Neural cell (in vitro differentiated cells): ENCODE data around the gene ZNF621. TPM values are rescaled to one million over a fixed set of nuclear protein-coding genes. Genes with fewer than 3 reads are reported as not detected.
"Not testable (repeated sequence)": the region's sequence is repeated elsewhere in the genome, so short reads cannot be mapped to it uniquely, and the experiment has no call there.

Experiments used
- H2AFZ ChIP-seq: fragments of 200-600, 300-800 bp; sonication (generic), shearing (Covaris generic); 2 replicates; pipeline ENCODE4 v1.6.0; 2014; ENCODE audit warnings: low read depth, mild to moderate bottlenecking, antibody characterized with exemption, low read length, moderate library complexity
- H3F3A ChIP-seq: fragments of 200-600 bp; shearing (Covaris generic); 2 replicates; pipeline ENCODE4 v1.6.1; 2016; ENCODE audit warnings: mild to moderate bottlenecking, moderate library complexity, mixed read lengths, antibody characterized with exemption, low read length; ENCODE audit not compliant: insufficient read depth, poor library complexity, severe bottlenecking
- H3K27ac ChIP-seq: fragments of 200-600, 300-800 bp; sonication (generic), shearing (Covaris generic); 2 replicates; pipeline ENCODE4 v1.5.1; 2014; ENCODE audit warnings: mild to moderate bottlenecking, low read length, moderate library complexity
- H3K27me3 ChIP-seq: fragments of 300-800, 200-600 bp; sonication (generic), shearing (Covaris generic); 2 replicates; pipeline ENCODE4 v1.6.0; 2014; ENCODE audit warnings: mild to moderate bottlenecking, low read depth, low read length, moderate library complexity; ENCODE audit not compliant: insufficient read depth
- H3K36me3 ChIP-seq: fragments of 300-800, 200-600 bp; sonication (generic), shearing (Covaris generic); 2 replicates; pipeline ENCODE4 v1.5.1; 2014; ENCODE audit warnings: mild to moderate bottlenecking, antibody characterized with exemption, low read length, moderate library complexity; ENCODE audit not compliant: insufficient read depth
- H3K4me2 ChIP-seq: fragments of 300-800, 200-600 bp; sonication (generic), shearing (Covaris generic); 2 replicates; pipeline ENCODE4 v1.6.0; 2014; ENCODE audit warnings: mild to moderate bottlenecking, low read length
- H3K4me3 ChIP-seq: fragments of 300-800, 200-600 bp; sonication (generic), shearing (Covaris generic); 2 replicates; pipeline ENCODE4 v1.5.1; 2014; ENCODE audit warnings: mild to moderate bottlenecking, low read length, moderate library complexity
- H3K79me2 ChIP-seq: fragments of 200-600 bp; shearing (Covaris generic); replicated peaks from 2 replicates; pipeline ENCODE4 v1.6.0; 2014; ENCODE audit warnings: mild to moderate bottlenecking, low read length, moderate library complexity; ENCODE audit not compliant: insufficient read depth
- H3K9ac ChIP-seq: fragments of 300-800, 200-600 bp; sonication (generic), shearing (Covaris generic); 2 replicates; pipeline ENCODE4 v1.6.1; 2016; ENCODE audit warnings: mild to moderate bottlenecking, low read length, mixed read lengths
- H3K9me2 ChIP-seq: fragments of 200-600 bp; shearing (Covaris generic); 2 replicates; pipeline ENCODE4 v1.6.1; 2016; ENCODE audit warnings: mild to moderate bottlenecking, low read length, mixed read lengths; ENCODE audit not compliant: insufficient read depth
- H3K9me3 ChIP-seq: fragments of 200-600, 300-800 bp; sonication (generic), shearing (Covaris generic); 2 replicates; pipeline ENCODE4 v1.6.1; 2016; ENCODE audit warnings: mild to moderate bottlenecking, mixed run types, low read length, moderate library complexity, mixed read lengths
- H4K20me1 ChIP-seq: fragments of 200-600 bp; shearing (Covaris generic); 2 replicates; pipeline ENCODE4 v1.6.1; 2016; ENCODE audit warnings: mild to moderate bottlenecking, mixed run types; ENCODE audit not compliant: insufficient read depth
- EP300 ChIP-seq: fragments of 450-650 bp; conservative IDR thresholded peaks from 2 replicates; pipeline ENCODE4 v1.6.1; 2014; ENCODE audit warnings: antibody characterized with exemption, mild to moderate bottlenecking, moderate library complexity; ENCODE audit not compliant: poor library complexity, severe bottlenecking
- EZH2 ChIP-seq: fragments of 200-600, 300-800 bp; shearing (Covaris generic), sonication (generic); IDR thresholded peaks from 2 replicates; pipeline ENCODE4 v1.6.1; 2014; ENCODE audit warnings: antibody characterized with exemption, low read length, borderline replicate concordance, mild to moderate bottlenecking; ENCODE audit not compliant: insufficient read depth, poor library complexity, severe bottlenecking
- MXI1 ChIP-seq: fragments of 450-650 bp; conservative IDR thresholded peaks from 2 replicates; pipeline ENCODE4 v1.6.1; 2014; ENCODE audit warnings: antibody characterized with exemption, mild to moderate bottlenecking; ENCODE audit not compliant: poor library complexity, severe bottlenecking
- POLR2AphosphoS5 ChIP-seq: IDR thresholded peaks from 2 replicates; pipeline ENCODE4 v1.6.1; 2012
- RAD21 ChIP-seq: fragments of 450-650 bp; conservative IDR thresholded peaks from 2 replicates; pipeline ENCODE4 v1.6.1; 2014; ENCODE audit warnings: antibody characterized with exemption, mild to moderate bottlenecking, moderate library complexity
- TAF1 ChIP-seq: IDR thresholded peaks from 2 replicates; pipeline ENCODE4 v1.6.1; 2012; ENCODE audit warnings: low read depth
- polyA plus RNA-seq: library from polyadenylated mRNA; depleted of rRNA; stranded (reverse); fragments of >200 nt; gene quantifications from 2 replicates; pipeline ENCODE4 v1.2.3, GENCODE V29; 2014
- TF ChIP-seq, protein P1 (sequence below): fragments of 450-650 bp; IDR thresholded peaks from 2 replicates; pipeline ENCODE4 v1.5.1; 2014; ENCODE audit warnings: antibody characterized with exemption, mild to moderate bottlenecking, moderate library complexity; ENCODE audit not compliant: poor library complexity, severe bottlenecking
- TF ChIP-seq, protein P2 (sequence below): IDR thresholded peaks from 2 replicates; pipeline ENCODE4 v1.6.1; 2012; ENCODE audit warnings: borderline replicate concordance

The ZNF621 gene
- polyA plus RNA-seq, 1 donor from 2014 or later = 8.1 TPM

DNA sequence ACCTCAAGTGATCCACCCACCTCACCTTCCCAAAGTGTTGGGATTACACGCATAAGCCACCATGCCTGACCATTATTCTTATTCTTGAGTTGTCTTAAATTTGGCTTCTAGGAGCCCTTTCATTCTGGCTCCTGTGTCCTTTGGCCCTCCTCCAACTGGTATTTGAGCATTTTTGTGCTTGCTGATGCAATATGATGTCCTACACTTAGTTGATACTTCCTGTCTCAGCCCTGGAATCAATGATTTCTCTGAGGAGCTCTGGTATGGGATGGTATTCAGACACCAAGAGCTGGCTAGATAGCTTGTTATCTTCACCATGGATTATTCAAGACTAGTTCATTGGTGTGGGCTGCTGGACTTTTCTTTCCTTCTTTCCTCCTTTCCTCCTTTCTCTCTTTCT lies 25.4 kb downstream of the ZNF621 start:
- Histone ChIP-seq H3K79me2 (no peaks in the 10 kb centered on the region), H3F3A (no peaks in the 10 kb centered on the region), H3K9ac (no peak overlapping the region), H3K36me3 (no peaks in the 10 kb centered on the region), H3K9me2 (no peaks in the 10 kb centered on the region), H3K27ac (no peak overlapping the region), H3K4me2 (no peak overlapping the region), H2AFZ (no peak overlapping the region), H3K4me3 (no peak overlapping the region), H3K9me3 (no peaks in the 10 kb centered on the region), H3K27me3 (no peaks in the 10 kb centered on the region), H4K20me1 (no peaks in the 10 kb centered on the region)
- TF ChIP-seq EP300 = no peak
- no peak for TF ChIP-seq RAD21
- no peak for TF ChIP-seq MXI1
- TF ChIP-seq, protein P1, sequence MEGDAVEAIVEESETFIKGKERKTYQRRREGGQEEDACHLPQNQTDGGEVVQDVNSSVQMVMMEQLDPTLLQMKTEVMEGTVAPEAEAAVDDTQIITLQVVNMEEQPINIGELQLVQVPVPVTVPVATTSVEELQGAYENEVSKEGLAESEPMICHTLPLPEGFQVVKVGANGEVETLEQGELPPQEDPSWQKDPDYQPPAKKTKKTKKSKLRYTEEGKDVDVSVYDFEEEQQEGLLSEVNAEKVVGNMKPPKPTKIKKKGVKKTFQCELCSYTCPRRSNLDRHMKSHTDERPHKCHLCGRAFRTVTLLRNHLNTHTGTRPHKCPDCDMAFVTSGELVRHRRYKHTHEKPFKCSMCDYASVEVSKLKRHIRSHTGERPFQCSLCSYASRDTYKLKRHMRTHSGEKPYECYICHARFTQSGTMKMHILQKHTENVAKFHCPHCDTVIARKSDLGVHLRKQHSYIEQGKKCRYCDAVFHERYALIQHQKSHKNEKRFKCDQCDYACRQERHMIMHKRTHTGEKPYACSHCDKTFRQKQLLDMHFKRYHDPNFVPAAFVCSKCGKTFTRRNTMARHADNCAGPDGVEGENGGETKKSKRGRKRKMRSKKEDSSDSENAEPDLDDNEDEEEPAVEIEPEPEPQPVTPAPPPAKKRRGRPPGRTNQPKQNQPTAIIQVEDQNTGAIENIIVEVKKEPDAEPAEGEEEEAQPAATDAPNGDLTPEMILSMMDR = no peak
- TF ChIP-seq POLR2AphosphoS5 = no peak
- TF ChIP-seq, protein P2, sequence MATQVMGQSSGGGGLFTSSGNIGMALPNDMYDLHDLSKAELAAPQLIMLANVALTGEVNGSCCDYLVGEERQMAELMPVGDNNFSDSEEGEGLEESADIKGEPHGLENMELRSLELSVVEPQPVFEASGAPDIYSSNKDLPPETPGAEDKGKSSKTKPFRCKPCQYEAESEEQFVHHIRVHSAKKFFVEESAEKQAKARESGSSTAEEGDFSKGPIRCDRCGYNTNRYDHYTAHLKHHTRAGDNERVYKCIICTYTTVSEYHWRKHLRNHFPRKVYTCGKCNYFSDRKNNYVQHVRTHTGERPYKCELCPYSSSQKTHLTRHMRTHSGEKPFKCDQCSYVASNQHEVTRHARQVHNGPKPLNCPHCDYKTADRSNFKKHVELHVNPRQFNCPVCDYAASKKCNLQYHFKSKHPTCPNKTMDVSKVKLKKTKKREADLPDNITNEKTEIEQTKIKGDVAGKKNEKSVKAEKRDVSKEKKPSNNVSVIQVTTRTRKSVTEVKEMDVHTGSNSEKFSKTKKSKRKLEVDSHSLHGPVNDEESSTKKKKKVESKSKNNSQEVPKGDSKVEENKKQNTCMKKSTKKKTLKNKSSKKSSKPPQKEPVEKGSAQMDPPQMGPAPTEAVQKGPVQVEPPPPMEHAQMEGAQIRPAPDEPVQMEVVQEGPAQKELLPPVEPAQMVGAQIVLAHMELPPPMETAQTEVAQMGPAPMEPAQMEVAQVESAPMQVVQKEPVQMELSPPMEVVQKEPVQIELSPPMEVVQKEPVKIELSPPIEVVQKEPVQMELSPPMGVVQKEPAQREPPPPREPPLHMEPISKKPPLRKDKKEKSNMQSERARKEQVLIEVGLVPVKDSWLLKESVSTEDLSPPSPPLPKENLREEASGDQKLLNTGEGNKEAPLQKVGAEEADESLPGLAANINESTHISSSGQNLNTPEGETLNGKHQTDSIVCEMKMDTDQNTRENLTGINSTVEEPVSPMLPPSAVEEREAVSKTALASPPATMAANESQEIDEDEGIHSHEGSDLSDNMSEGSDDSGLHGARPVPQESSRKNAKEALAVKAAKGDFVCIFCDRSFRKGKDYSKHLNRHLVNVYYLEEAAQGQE = no peak
- no peak for TF ChIP-seq EZH2

DNA sequence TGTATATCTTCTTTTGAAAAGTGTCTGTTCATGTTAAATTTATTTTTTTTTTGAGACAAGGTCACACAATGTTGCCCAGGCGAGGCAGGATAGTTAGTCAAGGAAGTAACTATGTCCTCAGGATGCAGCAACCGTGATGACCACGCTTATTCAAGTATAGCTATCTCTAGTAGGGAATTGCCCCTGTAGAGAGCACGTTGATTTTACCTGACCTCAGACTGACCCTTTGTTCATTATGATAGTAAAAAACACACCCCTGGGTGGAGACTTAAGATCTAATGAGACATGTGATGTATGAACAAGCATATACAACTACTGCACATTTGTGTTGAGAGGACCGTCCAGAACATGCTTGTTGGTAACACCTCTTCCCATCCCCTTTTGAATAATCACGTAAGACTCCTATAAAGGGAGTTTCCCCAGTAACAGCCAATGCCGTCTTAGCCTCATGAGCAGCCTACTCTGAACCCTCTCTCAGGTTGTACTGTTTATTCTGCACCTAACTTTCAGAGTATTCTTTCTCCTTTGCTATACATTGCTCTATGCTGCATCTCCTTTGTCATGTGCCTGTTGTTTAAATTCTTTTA lies 32.9 kb downstream of the ZNF621 start:
- Histone ChIP-seq H4K20me1 (no peaks in the 10 kb centered on the region), H3K4me3 (no peak overlapping the region), H3F3A (no peaks in the 10 kb centered on the region), H3K79me2 (no peaks in the 10 kb centered on the region), H2AFZ (no peak overlapping the region), H3K9me3 (no peaks in the 10 kb centered on the region), H3K4me2 (no peak overlapping the region), H3K9me2 (no peaks in the 10 kb centered on the region), H3K27me3 (no peaks in the 10 kb centered on the region), H3K9ac (no peak overlapping the region), H3K36me3 (no peaks in the 10 kb centered on the region), H3K27ac (no peak overlapping the region)
- no peak for TF ChIP-seq TAF1
- no peak for TF ChIP-seq POLR2AphosphoS5

DNA sequence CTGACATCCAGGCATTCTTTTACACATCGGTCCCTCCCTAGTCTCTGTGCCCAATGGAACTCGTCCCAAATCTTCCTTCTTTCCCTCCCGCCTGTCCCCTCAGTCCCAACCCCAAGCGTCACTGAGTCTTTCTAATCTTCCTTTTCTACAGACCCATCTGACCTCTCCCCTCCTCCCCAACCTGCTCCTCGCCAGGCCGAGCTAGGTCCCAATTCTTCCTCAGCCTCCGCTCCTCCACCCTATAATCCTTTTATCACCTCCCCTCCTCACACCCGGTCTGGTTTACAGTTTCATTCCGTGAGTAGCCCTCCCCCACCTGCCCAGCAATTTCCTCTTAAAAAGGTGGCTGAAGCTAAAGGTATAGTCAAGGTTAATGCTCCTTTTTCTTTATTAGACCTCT lies 37.7 kb downstream of the ZNF621 start:
- not testable (repeated sequence) for H3K9me3 ChIP-seq, H3F3A ChIP-seq, H3K9me2 ChIP-seq, H2AFZ ChIP-seq, H4K20me1 ChIP-seq, H3K36me3 ChIP-seq, H3K27ac ChIP-seq, H3K9ac ChIP-seq, H3K4me2 ChIP-seq, H3K79me2 ChIP-seq, H3K27me3 ChIP-seq, H3K4me3 ChIP-seq

DNA sequence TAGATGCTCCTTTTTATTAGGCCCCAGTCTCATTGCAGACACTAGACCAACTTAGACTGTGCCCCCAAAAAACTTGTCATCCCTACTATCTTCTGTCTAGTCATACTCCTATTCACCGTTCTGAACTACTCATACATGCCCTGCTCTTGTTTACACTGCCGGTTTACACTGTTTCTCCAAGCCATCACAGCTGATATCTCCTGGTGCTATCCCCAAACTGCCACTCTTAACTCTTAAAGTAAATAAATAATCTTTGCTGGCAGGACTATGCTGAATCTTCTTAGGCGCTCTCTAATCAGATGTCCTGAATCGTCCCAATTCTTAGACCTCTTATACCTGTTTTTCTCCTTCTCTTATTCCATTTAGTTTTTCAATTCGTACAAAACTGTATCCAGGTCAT lies 40.9 kb downstream of the ZNF621 start:
- not testable (repeated sequence) for H3K9me2 ChIP-seq, H3F3A ChIP-seq, H2AFZ ChIP-seq, H3K4me2 ChIP-seq, H3K9me3 ChIP-seq, H3K9ac ChIP-seq, H3K79me2 ChIP-seq, H3K27me3 ChIP-seq, H3K36me3 ChIP-seq, H3K4me3 ChIP-seq, H4K20me1 ChIP-seq, H3K27ac ChIP-seq
